ENCODE data around the gene CDK6.

CDK6 gene

DNA sequence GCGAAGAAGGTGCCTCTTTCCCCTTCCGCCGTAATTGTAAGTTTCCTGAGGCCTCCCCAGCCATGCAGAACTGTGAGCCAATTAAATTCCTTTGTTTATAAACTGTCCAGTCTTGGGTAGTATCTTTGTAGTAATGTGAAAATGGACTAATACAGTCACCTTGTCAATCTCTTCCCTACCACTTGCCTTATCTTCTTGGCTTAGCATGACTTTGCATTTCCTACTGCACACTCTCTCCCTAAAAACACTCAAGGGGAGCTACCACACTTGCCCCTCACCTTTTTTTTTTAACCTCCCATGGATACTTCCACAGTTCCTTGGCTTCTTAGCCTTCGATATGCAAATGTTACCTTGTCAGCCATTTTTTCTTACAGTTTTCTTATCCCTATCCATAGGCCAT is 7.4 kb upstream of the CDK6 start:
- no peak for DNase-seq

DNA sequence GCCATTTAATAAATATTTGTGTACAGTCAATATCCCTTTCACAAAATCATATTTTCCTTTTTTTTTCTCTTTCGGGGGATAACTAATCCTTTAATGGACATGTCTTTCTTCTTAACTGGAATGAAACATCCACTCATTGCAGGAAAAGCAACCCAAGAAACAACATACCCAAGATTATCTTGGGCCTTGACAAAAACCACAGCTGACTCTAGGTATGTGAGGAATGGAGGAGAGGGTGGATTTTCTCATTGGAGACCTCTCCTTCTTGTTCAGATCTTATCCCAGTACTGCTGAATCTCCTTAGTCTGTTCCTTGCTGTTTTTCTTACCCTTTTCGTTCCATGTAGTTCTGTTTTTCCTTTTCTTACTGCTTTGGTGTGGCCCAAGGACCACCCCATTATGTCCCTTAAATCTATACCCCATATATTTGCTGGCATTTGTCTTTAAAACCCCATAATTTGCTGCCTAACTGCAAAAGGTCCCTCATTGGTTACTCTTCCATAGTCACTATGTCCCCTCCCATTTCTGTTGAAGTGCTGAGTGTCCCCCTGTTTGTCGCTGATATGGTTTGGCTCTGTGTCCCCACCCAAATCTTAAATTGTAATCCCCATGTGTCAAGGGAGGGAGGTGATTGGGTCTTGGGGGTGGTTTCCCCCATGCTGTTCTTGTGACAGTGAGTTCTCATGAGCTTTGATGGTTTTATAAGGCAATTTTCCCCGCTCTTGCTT is 6.8 kb upstream of the CDK6 start:
- DNase-seq, result no peak

DNA sequence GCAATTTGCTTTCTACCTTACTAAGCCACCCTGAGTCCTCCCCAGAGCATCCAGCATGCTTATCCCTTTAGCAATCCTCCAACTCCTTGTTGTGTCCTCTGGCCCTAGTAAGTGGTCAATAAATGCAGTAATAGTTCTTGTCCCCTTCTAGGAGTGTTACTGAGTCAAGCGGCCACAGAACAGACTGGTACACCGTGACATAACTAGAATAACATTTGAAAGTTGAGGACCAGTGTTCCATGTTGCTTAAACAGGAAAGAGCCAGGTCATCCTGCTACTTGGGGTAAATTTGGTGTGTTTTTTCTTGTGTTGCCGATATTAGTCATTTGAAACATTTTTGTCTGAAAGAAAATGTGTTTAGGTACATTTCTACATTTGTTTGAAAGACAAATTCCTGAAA is 4.8 kb upstream of the CDK6 start:
- no peak for DNase-seq

DNA sequence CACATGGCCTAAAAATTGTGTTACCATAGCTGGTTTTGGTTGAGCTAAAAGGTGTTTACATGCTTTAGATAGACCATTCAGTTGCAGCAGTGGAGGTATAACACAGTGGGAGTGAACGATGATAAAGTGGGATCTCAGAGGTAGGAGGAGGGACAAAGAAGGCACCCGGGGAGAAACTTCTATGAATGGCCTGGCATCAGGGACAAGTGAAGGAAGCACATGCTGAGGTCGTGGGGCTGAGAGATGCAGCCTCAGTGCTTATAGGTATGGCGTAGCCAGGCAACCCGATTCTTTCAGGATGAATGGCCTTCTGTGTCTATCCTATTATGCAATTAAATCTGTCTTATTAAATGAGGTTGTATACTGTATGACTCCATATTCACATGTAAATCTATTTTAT is 3.9 kb upstream of the CDK6 start:
- no peak for DNase-seq

DNA sequence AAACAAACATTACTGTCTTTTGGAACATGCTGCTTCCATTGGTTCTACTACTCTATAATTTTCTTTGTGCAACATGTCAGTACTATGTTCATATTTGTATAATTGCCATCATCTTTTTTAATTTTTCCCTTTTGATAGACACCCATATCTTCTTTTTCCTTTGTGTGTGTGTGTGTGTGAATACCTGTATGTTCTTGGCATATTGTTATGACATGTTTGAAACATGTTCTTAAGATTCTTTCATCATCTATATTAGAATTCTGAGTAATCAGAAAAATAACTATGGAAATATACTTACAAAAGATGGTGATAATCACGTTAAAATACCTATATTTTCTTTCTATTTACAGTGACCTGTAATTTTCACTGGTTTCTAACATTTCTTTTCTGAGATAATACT is 3.5 kb upstream of the CDK6 start:
- DNase-seq, result no peak

DNA sequence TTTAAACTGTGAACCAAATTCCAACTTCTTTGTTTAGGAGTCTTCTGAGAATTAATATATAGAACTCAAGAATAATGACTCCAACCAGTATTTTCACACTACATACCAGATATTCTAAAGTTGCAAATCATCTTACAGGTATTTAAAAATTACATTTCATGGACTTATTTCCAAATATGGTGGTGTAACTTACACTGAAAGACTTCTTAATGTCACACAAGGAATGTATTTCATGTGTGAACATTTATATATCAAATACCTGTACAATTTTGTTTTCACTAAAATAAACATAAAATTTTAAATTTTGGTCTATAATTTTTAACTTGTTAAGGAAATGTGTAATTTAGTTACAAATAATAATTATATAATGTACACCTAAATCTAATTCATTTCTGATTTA is 2.6 kb upstream of the CDK6 start:
- DNase-seq, result no peak

DNA sequence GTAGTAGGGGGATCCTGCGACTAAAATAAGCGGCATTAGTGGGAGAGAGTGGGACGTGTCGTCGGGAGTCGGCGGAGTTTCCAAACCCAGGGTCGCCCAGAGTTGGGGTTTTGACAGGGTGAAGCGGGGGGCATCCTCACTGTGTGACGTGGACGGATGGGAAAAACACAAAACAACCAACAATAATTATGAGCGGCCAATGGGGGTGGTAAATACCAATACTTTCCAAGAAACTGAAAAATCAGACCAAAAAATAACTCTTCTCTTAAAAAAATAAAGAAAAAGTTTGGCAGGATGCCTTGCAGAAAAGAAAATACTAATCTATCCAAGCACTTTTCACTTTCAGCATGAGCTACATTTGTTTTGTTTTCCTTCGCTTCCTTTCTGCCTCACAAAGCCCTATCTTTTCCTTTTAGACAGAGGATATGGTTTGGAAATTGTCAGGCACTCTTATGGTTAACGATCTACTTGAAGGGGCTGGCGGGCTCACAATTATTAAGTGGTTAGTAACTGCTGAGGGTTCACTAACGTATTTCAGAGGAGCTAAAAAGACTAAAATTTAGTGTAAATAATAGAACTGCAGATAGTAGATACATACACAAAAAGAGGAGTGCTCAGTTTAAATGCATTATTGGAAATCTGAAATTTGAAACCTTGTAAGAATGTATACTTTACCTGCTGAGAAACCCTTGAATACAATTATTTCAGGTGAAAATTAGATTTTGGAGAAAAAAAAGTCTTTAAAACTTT is 802 bp upstream of the CDK6 start:
- no peak for DNase-seq

DNA sequence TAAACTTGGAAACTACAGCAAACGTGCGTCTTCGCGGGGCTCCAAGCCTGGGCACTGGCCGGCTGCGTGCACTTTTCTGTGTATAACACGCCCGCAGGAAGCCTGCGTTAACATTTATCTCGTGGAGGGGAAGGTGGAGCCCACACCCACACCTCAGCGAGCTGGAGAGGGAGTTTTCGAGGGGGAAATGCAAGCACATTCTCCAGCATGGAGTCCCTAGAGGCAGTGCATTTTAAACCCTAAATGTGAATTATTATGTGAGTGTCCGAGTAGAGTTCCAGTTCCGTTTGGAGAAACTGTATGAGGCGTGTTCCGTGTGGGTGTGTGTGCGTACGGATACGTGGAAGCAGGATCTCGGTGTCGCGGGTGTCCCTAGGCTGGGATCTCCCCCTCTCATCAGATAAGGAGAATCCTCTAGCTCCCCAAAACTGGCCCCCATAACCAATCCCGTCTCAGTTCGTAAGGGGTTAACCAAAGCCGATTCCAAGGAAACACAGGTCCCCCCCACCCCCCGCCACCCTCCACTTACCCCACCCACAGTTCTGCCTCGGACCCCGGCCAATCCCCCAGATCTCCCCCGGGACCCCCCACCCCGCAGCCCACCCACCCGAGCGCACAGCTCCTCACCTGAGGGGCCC is 403 bp downstream of the CDK6 start:
- DNase-seq, result no peak

DNA sequence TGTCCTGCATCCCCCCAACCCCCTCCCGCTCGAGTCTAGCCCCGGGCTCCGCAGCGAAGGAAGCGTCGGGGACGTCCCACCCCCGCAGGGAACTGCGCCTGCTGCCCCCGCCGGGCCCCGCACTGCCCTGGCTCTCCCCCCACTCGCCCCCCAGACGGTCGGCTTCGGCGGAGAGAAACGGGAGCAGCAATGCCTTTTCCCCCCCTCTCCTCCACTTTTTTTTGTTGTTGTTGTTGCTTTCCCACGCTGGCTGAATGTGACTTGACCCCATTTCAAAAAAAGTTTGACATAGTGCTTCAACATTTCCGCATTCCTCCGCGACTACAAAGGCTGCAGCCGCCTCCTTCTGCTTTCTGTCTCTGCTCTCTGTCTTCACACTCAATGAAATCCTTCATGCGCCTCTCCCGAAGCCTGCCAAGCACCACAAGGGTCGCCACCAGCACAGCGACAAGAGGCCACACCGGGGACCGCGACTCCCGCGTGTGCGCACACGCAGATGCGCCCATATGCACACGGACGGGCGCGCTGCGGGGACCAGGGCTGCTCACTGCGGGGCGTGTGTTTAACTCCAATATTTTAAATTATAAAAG is 1.0 kb downstream of the CDK6 start:
- DNase-seq, result peak; percentile 48

DNA sequence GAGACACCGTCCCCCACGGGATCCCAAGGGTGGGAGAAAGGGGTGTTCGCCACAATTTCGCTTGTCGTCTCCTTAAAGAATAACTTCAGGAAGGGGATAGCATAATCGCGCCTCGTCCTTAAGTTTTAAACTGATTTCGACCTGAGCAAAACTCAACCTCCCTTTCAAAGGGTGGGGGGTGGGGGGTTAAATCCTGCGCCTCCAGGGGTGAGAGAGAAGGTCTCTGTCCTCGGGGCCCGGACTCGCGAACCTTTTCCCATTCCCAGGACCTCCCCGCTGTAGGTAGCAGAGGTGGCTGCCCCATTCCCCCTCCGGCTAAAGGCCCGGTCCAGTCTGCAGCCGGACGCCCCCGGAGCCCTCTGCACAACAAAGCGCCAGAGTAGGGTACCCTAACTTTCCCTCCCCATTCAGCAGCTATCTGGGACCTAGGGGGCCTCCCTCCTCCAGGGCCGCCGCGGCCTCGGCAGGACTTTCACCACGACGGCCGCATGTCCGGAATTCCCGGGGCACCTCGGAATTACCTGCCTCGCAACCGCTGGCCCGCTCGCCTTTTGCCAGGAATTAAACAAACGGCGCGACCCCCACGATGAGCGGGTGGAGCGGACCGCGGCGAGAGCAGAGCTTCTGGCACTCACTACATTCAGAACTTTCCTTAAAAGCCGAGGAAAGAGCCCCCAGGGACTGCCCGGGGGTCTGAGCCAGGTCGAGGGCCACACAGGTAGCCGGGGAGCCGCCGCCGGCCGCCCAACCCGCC is 1.7 kb downstream of the CDK6 start:
- DNase-seq, result no peak

DNA sequence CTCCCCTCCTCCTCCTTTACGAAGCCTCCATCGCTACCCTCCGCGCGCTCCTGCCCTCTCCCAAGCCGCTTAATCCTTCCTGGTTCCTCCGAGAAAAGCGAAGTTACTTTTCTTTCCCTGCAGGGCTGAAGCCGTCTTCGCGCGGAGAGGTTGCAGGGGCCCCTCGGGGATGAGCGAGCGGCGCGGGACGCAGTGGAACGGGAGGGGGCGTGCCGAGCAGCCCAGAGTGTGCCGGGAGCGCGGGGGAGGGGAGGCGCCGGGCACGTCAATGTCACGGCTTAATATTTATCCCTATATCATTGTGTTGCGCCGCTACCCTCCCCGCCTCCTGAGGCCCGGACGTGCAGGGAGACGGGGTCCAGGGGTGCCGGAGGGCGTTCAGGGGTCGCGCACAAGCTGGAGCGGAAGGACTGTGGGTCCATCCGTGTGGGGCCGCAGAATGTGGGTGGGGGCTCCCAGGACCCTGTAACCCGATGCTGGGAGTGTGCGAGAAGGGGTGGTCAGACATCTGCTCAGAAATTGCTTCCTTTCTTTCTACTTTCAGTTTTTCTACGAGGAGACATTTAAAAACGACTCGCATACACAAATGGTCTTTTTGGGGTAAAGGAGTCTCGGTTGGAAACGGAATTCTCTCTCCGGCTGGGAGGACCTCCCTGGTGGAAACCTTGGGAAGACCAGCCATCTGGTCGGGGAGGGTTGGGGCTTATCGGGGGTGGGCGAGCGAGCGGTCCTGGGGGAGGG is 2.4 kb downstream of the CDK6 start:
- DNase-seq, result peak; percentile 55

DNA sequence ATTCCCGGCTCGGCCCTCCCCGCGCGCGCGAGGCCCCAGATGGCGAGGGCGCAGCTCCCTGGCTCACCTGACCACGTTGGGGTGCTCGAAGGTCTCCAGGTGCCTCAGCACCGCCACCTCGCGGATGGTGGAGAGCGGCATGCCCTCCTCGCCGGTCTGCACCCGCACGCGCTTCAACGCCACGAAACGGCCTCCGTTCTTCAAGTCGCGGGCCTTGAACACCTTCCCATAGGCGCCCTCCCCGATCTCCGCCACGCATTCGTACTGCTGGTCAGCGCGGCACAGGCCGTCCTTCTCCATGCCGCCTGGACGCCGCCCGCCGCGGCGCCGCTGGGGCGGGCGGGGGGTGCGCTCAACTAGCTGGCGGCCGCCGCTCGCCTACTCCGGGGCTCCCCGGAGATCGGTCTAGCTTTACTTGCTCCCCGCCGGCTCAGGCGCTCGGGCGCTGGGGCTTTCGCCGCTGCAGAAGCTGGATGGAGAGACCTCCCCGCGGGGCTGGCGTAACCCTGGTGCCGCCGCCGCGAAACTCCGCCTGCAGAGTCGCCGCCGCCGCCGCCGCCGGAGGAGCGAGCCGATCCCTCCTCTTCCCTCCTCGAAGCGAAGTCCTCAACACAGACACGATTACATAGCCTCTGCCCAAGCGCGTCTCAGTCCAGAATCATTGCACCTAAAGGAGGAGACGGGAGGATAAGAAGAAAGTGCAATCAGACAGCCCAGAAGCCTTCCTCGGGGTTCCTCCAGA is 3.2 kb downstream of the CDK6 start:
- no peak for DNase-seq

DNA sequence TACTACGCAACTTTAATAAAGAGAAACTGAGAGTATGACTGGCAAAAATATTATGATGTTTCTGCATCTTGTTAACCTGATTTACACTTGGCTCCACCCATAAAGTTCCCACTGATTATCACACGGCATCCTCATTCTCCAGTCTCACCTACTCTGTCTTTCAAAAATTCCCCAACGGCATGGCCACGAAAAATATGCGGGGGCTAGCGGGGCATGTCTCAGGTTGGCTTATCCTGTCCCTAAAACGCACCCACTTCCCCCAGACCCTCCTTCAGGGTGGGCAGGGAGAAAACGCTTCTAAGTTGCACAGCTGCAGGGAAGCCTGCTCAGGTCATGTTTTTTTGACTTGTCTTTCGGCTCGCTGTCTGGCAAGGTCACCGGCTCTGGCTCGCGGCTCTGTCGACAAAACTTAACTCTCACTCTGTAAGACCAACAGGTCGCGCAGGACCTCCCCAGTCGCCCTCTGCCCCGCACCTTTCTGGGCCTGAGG is 3.8 kb downstream of the CDK6 start:
- DNase-seq, result no peak

DNA sequence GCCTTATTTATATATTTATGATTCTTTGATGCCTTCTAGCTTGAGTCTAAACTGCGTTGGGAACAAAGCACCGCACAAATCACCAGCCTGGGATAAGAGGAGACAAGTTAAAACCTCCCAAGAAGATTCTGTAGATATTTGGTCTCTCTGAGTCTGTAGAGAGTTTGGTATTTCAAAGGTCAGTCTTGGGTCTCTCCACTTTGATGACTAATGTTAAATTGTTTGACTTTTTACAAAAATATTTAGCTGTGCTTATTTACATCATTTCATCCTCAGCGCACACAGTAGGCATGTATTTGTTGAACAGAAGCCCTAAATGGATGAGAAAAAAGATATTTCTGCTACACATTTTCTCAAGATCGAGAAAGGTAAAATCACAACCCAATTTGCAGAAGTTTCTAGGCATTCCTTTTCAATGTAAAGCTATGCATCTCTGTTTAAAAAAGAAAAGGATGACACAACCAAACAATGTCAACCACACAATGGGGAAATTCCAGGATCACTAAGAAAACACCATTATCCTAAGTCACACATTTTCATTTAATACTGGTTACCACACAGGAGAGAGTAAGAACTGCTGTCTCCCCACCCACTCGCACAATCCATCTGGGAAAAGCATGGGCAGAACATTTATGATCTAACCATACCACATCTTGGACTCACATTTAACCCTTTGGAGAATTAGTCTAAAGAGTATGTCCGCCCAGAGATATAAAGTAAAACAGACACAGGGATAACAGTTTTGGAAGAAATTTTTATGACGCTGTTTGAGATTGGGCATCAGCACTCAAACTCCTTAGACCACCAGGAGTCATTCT is 4.4 kb downstream of the CDK6 start:
- DNase-seq, result peak; percentile 45

DNA sequence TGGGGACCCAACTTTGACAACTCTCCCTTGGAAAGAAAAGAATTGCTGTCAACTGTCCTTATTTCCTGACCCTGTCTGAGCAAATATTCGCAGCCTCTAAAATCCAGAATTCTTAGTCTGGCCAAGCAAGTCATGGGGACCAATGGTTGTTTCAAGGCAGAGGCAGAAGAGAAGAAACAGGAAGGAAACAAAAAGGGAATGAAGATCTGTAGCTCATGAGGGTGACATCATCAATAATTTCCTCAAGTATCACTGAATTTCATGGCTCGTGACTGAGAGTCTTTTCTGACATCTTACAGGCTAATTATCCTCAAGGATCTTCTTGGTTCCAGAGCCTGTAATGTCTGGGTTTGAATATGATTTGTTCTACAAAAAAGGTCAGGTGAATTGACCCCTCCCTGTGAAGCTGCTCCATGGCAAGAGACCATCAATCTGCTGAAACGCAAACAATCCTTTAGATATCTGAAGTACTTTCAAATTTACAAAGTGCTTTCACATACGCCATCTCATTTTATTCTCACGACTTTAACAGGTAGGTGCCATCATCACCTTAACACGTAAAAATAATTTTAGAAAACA is 5.8 kb downstream of the CDK6 start:
- no peak for DNase-seq

DNA sequence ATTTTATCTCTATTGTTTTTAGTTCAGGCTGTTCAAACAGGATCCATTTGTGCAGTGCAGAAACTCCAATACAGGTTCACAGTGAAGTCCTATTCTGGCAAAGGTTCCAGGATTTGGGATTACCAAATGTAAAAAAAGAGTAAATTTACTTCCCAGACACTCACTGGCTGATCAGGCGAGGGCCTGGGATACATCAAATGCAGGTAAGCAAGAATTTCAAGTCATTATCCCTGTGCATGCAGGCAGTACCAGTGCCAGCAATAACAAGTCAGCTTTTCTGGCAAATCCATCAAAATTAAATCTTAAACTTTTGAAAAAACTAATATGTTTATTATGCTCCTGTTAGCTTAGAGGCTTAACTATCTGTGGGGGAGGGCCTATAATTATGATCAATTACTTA is 6.3 kb downstream of the CDK6 start:
- DNase-seq, result no peak

DNA sequence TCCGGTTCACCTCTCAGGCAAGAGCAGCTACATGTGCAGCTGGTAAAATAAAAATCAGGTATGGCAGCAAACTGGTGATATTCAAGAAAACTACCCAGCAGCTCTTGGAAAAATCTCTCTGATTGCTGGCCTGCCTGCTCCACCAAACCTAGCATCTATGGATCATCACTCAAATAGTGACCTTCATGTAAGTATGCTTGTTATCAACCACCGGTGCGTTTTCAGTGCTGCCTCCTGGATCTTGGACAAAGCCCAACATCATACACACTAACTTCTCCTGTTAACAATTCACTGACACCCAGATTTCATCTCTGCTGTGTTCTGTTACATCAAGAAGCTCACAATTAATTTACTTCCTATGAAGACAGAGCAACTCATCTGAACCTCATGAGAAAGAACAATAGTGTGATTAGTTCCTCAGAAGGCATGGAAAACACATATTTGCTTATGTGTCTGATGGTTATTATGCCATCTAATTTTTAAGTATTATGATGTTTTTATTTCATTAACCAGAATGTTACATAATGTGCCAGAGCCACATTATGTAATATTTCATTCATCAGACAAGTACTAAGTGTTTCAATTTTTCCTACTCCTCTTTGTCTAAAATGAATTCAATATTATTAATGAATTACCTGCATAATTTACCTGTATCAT is 8.8 kb downstream of the CDK6 start:
- no peak for DNase-seq

DNA sequence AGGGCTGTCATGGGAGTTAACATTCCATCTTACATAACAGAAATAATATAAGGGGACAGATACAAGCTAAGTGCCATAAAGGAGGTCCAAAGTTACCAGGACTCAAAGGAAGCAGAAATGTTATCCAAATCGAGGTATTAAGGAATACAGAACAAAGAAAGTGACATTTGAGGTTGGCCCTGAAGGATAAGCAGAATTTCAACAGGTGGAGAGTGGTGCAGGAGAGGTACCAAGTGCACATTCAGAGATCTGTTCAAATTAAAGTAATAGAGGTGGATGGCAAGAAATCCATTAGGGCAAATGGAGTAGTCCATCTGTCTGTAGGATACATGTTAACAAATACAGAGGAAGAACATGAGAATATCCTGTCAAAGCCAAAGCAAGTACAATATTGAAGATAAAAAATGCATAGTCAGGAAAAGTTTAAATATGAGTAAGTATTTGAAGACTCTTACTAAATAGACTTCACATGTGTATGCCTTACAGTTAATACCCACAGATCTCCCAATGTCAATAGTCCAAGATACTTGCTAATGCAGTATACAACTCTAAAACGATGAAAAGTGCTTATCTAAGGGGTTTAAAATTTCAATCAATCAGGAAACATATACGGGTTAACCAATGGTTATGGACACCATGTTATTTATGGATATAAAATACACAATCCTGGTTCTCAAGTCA is 10.0 kb downstream of the CDK6 start:
- DNase-seq, result no peak

DNA sequence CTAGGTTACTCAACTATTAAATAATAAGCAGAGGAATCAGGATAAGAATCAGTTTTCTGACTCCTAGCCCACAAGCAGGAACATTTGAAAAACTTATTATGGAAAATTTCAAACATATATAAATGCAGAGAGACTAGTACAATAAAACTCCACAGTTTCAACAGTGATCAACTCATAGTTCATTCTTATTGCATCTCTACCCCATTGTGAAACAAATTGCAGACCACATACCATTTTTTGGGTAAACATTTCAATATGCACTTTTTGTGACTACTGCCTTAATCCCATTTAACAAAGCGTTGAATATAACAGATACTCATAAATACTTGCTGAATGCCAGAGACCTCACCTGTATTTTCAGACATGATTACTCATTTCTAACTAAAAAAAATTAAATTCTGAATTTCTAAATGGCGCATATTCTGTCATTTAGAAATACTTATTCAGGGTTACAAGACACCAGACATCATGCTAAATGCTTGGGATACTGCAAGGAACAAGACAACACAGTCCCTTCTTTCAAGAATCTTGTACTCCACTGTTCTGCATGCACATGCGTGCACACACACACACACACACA is 11.4 kb downstream of the CDK6 start:
- DNase-seq, result no peak

Data from amniotic stem cell (primary cell).